Measurements from ENCODE around the gene LGR5. TPM values are rescaled to one million over a fixed set of nuclear protein-coding genes. Genes with fewer than 3 reads are reported as not detected.
"Not testable (repeated sequence)": the region's sequence is repeated elsewhere in the genome, so short reads cannot be mapped to it uniquely, and the experiment has no call there.

LGR5 gene
- total and polyA plus RNA-seq, 5 donors from 2014 or later, result not detected

GRCh38 chr12:71538807-71539206, 99.2 kb downstream of the LGR5 start:
- Mint-ChIP-seq H3K4me1 (no peaks in the 10 kb centered on the region), H3K27me3 (peaks cover 10% of the 10 kb centered on the region), H3K36me3 (no peaks in the 10 kb centered on the region), H3K9me3 (no peaks in the 10 kb centered on the region), H3K27ac (no peak overlapping the region), H3K4me3 (no peak overlapping the region)
- no peak overlapping the region for H3K27ac ChIP-seq (ENCODE audit: insufficient read depth, low read length, poor library complexity, severe bottlenecking)
- no peak overlapping the region for H3K4me3 ChIP-seq (ENCODE audit: low read depth, low read length)
- no peaks in the 10 kb centered on the region for H3K4me1 ChIP-seq (ENCODE audit: control insufficient read depth, insufficient read depth, low read length, poor library complexity, severe bottlenecking)
- H3K9me3 ChIP-seq (ENCODE audit: control insufficient read depth in 2 of 2, low read length in 2 of 2), result no peaks in the 10 kb centered on the region
- no peaks in the 10 kb centered on the region for H3K36me3 ChIP-seq (ENCODE audit: control insufficient read depth, insufficient read depth, low read length)
- DNase-seq (no peak), ATAC-seq (ENCODE audit: low read depth in 2 of 2) (no peak)
- no peaks in the 10 kb centered on the region for H3K27me3 ChIP-seq (ENCODE audit: control insufficient read depth, insufficient read depth, low read length)

GRCh38 chr12:71541583-71541982, 102.0 kb downstream of the LGR5 start:
- no peak overlapping the region for H3K4me3 Mint-ChIP-seq
- Histone ChIP-seq H3K9me3 (ENCODE audit: control insufficient read depth in 2 of 2, low read length in 2 of 2) (no peaks in the 10 kb centered on the region), H3K36me3 (ENCODE audit: control insufficient read depth, insufficient read depth, low read length) (no peaks in the 10 kb centered on the region), H3K27ac (ENCODE audit: insufficient read depth, low read length, poor library complexity, severe bottlenecking) (no peak overlapping the region), H3K4me3 (ENCODE audit: low read depth, low read length) (no peak overlapping the region), H3K27me3 (ENCODE audit: control insufficient read depth, insufficient read depth, low read length) (no peaks in the 10 kb centered on the region), H3K4me1 (ENCODE audit: control insufficient read depth, insufficient read depth, low read length, poor library complexity, severe bottlenecking) (no peaks in the 10 kb centered on the region)
- no peak for DNase-seq
- no peaks in the 10 kb centered on the region for H3K4me1 Mint-ChIP-seq
- H3K36me3 Mint-ChIP-seq, result no peaks in the 10 kb centered on the region
- no peaks in the 10 kb centered on the region for H3K27me3 Mint-ChIP-seq
- no peaks in the 10 kb centered on the region for H3K9me3 Mint-ChIP-seq
- H3K27ac Mint-ChIP-seq, result no peak overlapping the region
- no peak for ATAC-seq (ENCODE audit: low read depth in 2 of 2)

- H3K27ac ChIP-seq (ENCODE audit: insufficient read depth, low read length, poor library complexity, severe bottlenecking), result no peak overlapping the region
- H3K36me3 ChIP-seq (ENCODE audit: control insufficient read depth, insufficient read depth, low read length), result no peaks in the 10 kb centered on the region
- H3K27me3 Mint-ChIP-seq, result no peaks in the 10 kb centered on the region
- DNase-seq (no peak), ATAC-seq (ENCODE audit: low read depth in 2 of 2) (no peak)
- no peaks in the 10 kb centered on the region for H3K9me3 ChIP-seq (ENCODE audit: control insufficient read depth in 2 of 2, low read length in 2 of 2)
- no peaks in the 10 kb centered on the region for H3K36me3 Mint-ChIP-seq
- H3K4me3 ChIP-seq (ENCODE audit: low read depth, low read length), result no peak overlapping the region
- H3K4me1 ChIP-seq (ENCODE audit: control insufficient read depth, insufficient read depth, low read length, poor library complexity, severe bottlenecking), result no peaks in the 10 kb centered on the region
- H3K9me3 Mint-ChIP-seq, result no peaks in the 10 kb centered on the region
- no peak overlapping the region for H3K27ac Mint-ChIP-seq
- no peaks in the 10 kb centered on the region for H3K27me3 ChIP-seq (ENCODE audit: control insufficient read depth, insufficient read depth, low read length)
- no peaks in the 10 kb centered on the region for H3K4me1 Mint-ChIP-seq
- no peak overlapping the region for H3K4me3 Mint-ChIP-seq
Measured at GRCh38 chr12:71546322-71546861, 106.8 kb downstream of the LGR5 start.

GRCh38 chr12:71548893-71549292, 109.3 kb downstream of the LGR5 start:
- Histone ChIP-seq H3K9me3 (ENCODE audit: control insufficient read depth in 2 of 2, low read length in 2 of 2) (no peaks in the 10 kb centered on the region), H3K4me3 (ENCODE audit: low read depth, low read length) (no peak overlapping the region), H3K27ac (ENCODE audit: insufficient read depth, low read length, poor library complexity, severe bottlenecking) (no peak overlapping the region), H3K27me3 (ENCODE audit: control insufficient read depth, insufficient read depth, low read length) (no peaks in the 10 kb centered on the region), H3K36me3 (ENCODE audit: control insufficient read depth, insufficient read depth, low read length) (no peaks in the 10 kb centered on the region), H3K4me1 (ENCODE audit: control insufficient read depth, insufficient read depth, low read length, poor library complexity, severe bottlenecking) (no peaks in the 10 kb centered on the region)
- Mint-ChIP-seq H3K4me3 (no peak overlapping the region), H3K36me3 (no peaks in the 10 kb centered on the region), H3K4me1 (no peaks in the 10 kb centered on the region), H3K9me3 (peaks cover 0 to 1% (median 0%) of the 10 kb centered on the region in 7 donors), H3K27me3 (no peaks in the 10 kb centered on the region), H3K27ac (no peak overlapping the region)
- DNase-seq, result no peak
- ATAC-seq (ENCODE audit: low read depth in 2 of 2), result no peak

- DNase-seq, result no peak
- no peaks in the 10 kb centered on the region for H3K27me3 Mint-ChIP-seq
Measured at GRCh38 chr12:71551529-71551928, 111.9 kb downstream of the LGR5 start.

GRCh38 chr12:71552728-71553501, 113.3 kb downstream of the LGR5 start:
- no peak overlapping the region for H3K4me3 ChIP-seq (ENCODE audit: low read depth, low read length)
- no peaks in the 10 kb centered on the region for H3K9me3 ChIP-seq (ENCODE audit: control insufficient read depth in 2 of 2, low read length in 2 of 2)
- no peak overlapping the region for H3K27ac ChIP-seq (ENCODE audit: insufficient read depth, low read length, poor library complexity, severe bottlenecking)
- peaks cover 1% of the 10 kb centered on the region for H3K27me3 ChIP-seq (ENCODE audit: control insufficient read depth, insufficient read depth, low read length)
- Mint-ChIP-seq H3K27me3 (no peaks in the 10 kb centered on the region), H3K36me3 (no peaks in the 10 kb centered on the region), H3K27ac (no peak overlapping the region), H3K9me3 (peaks cover 0 to 1% (median 0%) of the 10 kb centered on the region in 7 donors), H3K4me1 (no peaks in the 10 kb centered on the region), H3K4me3 (no peak overlapping the region)
- H3K4me1 ChIP-seq (ENCODE audit: control insufficient read depth, insufficient read depth, low read length, poor library complexity, severe bottlenecking), result no peaks in the 10 kb centered on the region
- no peaks in the 10 kb centered on the region for H3K36me3 ChIP-seq (ENCODE audit: control insufficient read depth, insufficient read depth, low read length)
- DNase-seq (no peak), ATAC-seq (ENCODE audit: low read depth in 2 of 2) (no peak)

More at GRCh38 chr12:71551529-71551928, 111.9 kb downstream of the LGR5 start:
- no peaks in the 10 kb centered on the region for H3K4me1 Mint-ChIP-seq
- Histone ChIP-seq H3K9me3 (ENCODE audit: control insufficient read depth in 2 of 2, low read length in 2 of 2) (no peaks in the 10 kb centered on the region), H3K4me3 (ENCODE audit: low read depth, low read length) (no peak overlapping the region), H3K36me3 (ENCODE audit: control insufficient read depth, insufficient read depth, low read length) (no peaks in the 10 kb centered on the region), H3K27me3 (ENCODE audit: control insufficient read depth, insufficient read depth, low read length) (no peaks in the 10 kb centered on the region), H3K4me1 (ENCODE audit: control insufficient read depth, insufficient read depth, low read length, poor library complexity, severe bottlenecking) (no peaks in the 10 kb centered on the region), H3K27ac (ENCODE audit: insufficient read depth, low read length, poor library complexity, severe bottlenecking) (no peak overlapping the region)
- H3K27ac Mint-ChIP-seq, result no peak overlapping the region
- no peak overlapping the region for H3K4me3 Mint-ChIP-seq
- peaks cover 0 to 1% (median 0%) of the 10 kb centered on the region in 7 donors for H3K9me3 Mint-ChIP-seq
- H3K36me3 Mint-ChIP-seq, result no peaks in the 10 kb centered on the region
- ATAC-seq (ENCODE audit: low read depth in 2 of 2), result no peak

- Histone ChIP-seq H3K9me3 (ENCODE audit: control insufficient read depth in 2 of 2, low read length in 2 of 2) (no peaks in the 10 kb centered on the region), H3K4me3 (ENCODE audit: low read depth, low read length) (no peak overlapping the region), H3K27ac (ENCODE audit: insufficient read depth, low read length, poor library complexity, severe bottlenecking) (no peak overlapping the region), H3K36me3 (ENCODE audit: control insufficient read depth, insufficient read depth, low read length) (no peaks in the 10 kb centered on the region), H3K27me3 (ENCODE audit: control insufficient read depth, insufficient read depth, low read length) (peaks cover 1% of the 10 kb centered on the region), H3K4me1 (ENCODE audit: control insufficient read depth, insufficient read depth, low read length, poor library complexity, severe bottlenecking) (no peaks in the 10 kb centered on the region)
- Mint-ChIP-seq H3K36me3 (no peaks in the 10 kb centered on the region), H3K9me3 (peaks cover 0 to 1% (median 0%) of the 10 kb centered on the region in 7 donors), H3K4me3 (no peak overlapping the region), H3K27me3 (no peaks in the 10 kb centered on the region), H3K27ac (no peak overlapping the region), H3K4me1 (no peaks in the 10 kb centered on the region)
- DNase-seq (no peak), ATAC-seq (ENCODE audit: low read depth in 2 of 2) (no peak)
Measured at GRCh38 chr12:71555191-71555590, 115.6 kb downstream of the LGR5 start.

GRCh38 chr12:71555789-71556188, 116.2 kb downstream of the LGR5 start:
- not testable (repeated sequence) for H3K27ac ChIP-seq (ENCODE audit: insufficient read depth, low read length, poor library complexity, severe bottlenecking); H3K4me1 ChIP-seq (ENCODE audit: control insufficient read depth, insufficient read depth, low read length, poor library complexity, severe bottlenecking); ATAC-seq (ENCODE audit: low read depth in 2 of 2); H3K36me3 ChIP-seq (ENCODE audit: control insufficient read depth, insufficient read depth, low read length); H3K27me3 Mint-ChIP-seq; H3K4me3 Mint-ChIP-seq; H3K27ac Mint-ChIP-seq; H3K27me3 ChIP-seq (ENCODE audit: control insufficient read depth, insufficient read depth, low read length); DNase-seq; H3K9me3 ChIP-seq (ENCODE audit: control insufficient read depth in 2 of 2, low read length in 2 of 2); H3K4me1 Mint-ChIP-seq; H3K36me3 Mint-ChIP-seq; H3K9me3 Mint-ChIP-seq; H3K4me3 ChIP-seq (ENCODE audit: low read depth, low read length)

Measured in CD4-positive, CD25-positive, alpha-beta regulatory T cell (primary cell).